Mucosa of rectum (tissue), 2 donors: ENCODE results near the gene MAB21L4.
A peak's percentile ranks its signal among the peaks of the same experiment; 100 is the strongest.

ENCODE experiments used
- H3K27ac ChIP-seq, 2 donors: one replicate each; pipeline ENCODE4 v1.7.0; 2013; ENCODE audit warnings: inconsistent platforms in 2 of 2, low read depth in 2 of 2, low read length in 2 of 2
- H3K27me3 ChIP-seq, 2 donors: one replicate each; pipeline ENCODE4 v1.7.0; 2013; ENCODE audit warnings: low read length in 2 of 2; ENCODE audit not compliant: control insufficient read depth in 2 of 2, insufficient read depth in 2 of 2
- H3K36me3 ChIP-seq, 2 donors: one replicate each; pipeline ENCODE4 v1.7.0; 2013; ENCODE audit warnings: low read length in 2 of 2; ENCODE audit not compliant: control insufficient read depth in 2 of 2, insufficient read depth in 2 of 2
- H3K4me1 ChIP-seq, 2 donors: one replicate each; pipeline ENCODE4 v1.7.0; 2013; ENCODE audit warnings: low read length in 2 of 2, mild to moderate bottlenecking in 1 of 2; ENCODE audit not compliant: control insufficient read depth in 2 of 2, insufficient read depth in 2 of 2
- H3K4me3 ChIP-seq, 2 donors: one replicate each; pipeline ENCODE4 v1.7.0; 2013; ENCODE audit warnings: low read length in 2 of 2
- H3K9ac ChIP-seq, 2 donors: one replicate each; pipeline ENCODE4 v1.7.0; 2013; ENCODE audit warnings: low read length in 2 of 2, low read depth in 1 of 2, mild to moderate bottlenecking in 1 of 2
- H3K9me3 ChIP-seq, 2 donors: one replicate each; pipeline ENCODE4 v1.7.0; 2013; ENCODE audit warnings: low read length in 2 of 2; ENCODE audit not compliant: control insufficient read depth in 2 of 2
- donor health status: healthy.
- donor health status: Normal muscosa, but diverticular disease.

Gene MAB21L4

GRCh38 chr2:240922982-240923537 lies 27.1 kb upstream of the MAB21L4 start:
- Histone ChIP-seq H3K36me3 (no peaks in the 10 kb centered on the region), H3K4me3 (no peak overlapping the region), H3K27ac (no peak overlapping the region), H3K9me3 (no peaks in the 10 kb centered on the region), H3K9ac (no peak overlapping the region), H3K27me3 (no peaks in the 10 kb centered on the region), H3K4me1 (peaks cover 0 to 2% of the 10 kb centered on the region in 2 donors)

- Histone ChIP-seq H3K9ac (no peak overlapping the region), H3K9me3 (no peaks in the 10 kb centered on the region), H3K4me3 (no peak overlapping the region), H3K36me3 (no peaks in the 10 kb centered on the region), H3K4me1 (peaks cover 0 to 2% of the 10 kb centered on the region in 2 donors), H3K27me3 (no peaks in the 10 kb centered on the region), H3K27ac (no peak overlapping the region)
These were observed 26.5 kb upstream of the MAB21L4 start for GRCh38 chr2:240922245-240922981.

DNA sequence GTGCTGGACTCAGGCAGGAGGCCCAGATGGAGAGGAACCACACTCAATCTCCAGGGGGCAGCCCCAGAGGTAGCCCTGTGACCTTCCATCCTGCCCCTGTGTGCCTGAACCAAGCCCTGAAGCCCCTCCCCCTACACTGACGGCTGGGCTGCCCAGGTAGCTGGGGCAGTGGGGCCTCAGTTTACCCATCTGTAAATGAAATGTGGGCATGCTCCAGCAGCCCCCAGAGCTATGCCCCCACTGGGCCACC lies 26.0 kb upstream of the MAB21L4 start:
- H3K4me3 ChIP-seq: no peak overlapping the region
- no peaks in the 10 kb centered on the region for H3K36me3 ChIP-seq
- peaks cover 0 to 2% of the 10 kb centered on the region in 2 donors for H3K4me1 ChIP-seq
- no peak overlapping the region for H3K9ac ChIP-seq
- no peaks in the 10 kb centered on the region for H3K9me3 ChIP-seq
- H3K27ac ChIP-seq: no peak overlapping the region
- H3K27me3 ChIP-seq: no peaks in the 10 kb centered on the region

DNA sequence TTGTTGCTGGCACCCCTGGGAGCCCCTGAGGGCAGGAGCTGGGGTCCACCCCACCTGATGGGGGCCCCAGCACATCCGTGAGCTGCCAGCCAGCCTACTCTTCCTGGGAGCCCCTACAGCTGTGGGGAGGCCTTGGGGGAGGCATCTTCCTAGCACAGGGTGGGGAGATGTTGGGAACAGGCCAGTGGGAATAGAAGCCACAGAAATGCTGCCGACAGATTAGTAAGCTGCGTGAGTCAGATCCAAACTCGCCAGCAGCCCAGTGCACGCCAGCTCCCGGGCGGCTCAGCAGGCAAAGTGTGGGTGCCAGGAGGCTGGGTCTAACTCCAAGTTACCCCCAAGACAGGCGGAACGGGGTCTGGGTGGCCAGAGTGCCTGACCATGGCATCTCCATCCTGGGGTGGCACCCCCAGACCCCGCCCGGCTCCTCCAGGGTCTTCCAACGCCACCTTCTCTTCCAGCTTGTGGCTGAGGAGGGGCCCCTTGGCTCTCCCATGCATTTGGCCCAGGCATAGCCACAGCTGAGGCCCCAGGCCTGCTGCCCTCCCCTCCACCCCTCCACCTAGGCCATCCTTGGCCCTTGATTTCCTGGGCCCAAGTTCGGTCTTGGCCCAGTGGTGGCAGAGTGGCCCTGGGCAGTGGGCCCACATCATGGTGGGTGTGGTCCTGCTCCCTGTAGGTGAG lies 25.5 kb upstream of the MAB21L4 start:
- Histone ChIP-seq H3K4me1 (peaks cover 0 to 2% of the 10 kb centered on the region in 2 donors), H3K9me3 (no peaks in the 10 kb centered on the region), H3K4me3 (no peak overlapping the region), H3K9ac (no peak overlapping the region), H3K27me3 (no peaks in the 10 kb centered on the region), H3K36me3 (no peaks in the 10 kb centered on the region), H3K27ac (peak overlapping the region; percentile 7 to 38)

DNA sequence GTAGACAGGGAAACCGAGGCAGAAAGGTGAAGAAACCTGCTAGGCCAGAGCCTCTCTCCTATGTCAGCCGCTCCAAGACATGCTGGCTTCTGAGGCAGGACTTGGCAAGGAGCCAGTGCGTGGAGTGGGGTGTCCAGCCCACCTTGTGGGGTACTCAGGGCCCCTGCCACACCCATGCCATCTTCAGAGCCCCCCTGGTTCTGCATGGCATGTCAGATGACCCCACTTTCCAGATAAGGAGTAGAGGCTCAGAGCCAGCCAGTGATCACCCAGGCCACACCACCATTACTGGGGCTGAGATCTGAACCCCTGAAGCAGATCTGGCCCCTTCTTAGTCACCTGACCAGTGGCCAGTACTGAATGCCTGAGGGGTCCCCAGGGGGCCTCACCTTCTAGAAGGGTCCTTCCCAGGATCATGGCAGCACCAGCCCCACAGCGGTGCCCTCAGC lies 24.9 kb upstream of the MAB21L4 start:
- H3K36me3 ChIP-seq: no peaks in the 10 kb centered on the region
- no peaks in the 10 kb centered on the region for H3K9me3 ChIP-seq
- H3K27ac ChIP-seq: peak overlapping the region; percentile 7 to 38
- H3K9ac ChIP-seq: no peak overlapping the region
- no peaks in the 10 kb centered on the region for H3K27me3 ChIP-seq
- no peak overlapping the region for H3K4me3 ChIP-seq
- peaks cover 0 to 2% of the 10 kb centered on the region in 2 donors for H3K4me1 ChIP-seq

- Histone ChIP-seq H3K27ac (no peak overlapping the region), H3K4me1 (peaks cover 0 to 2% of the 10 kb centered on the region in 2 donors), H3K27me3 (peaks cover 1 to 3% of the 10 kb centered on the region in 2 donors)
These were observed 24.1 kb upstream of the MAB21L4 start for GRCh38 chr2:240919786-240920782.

DNA sequence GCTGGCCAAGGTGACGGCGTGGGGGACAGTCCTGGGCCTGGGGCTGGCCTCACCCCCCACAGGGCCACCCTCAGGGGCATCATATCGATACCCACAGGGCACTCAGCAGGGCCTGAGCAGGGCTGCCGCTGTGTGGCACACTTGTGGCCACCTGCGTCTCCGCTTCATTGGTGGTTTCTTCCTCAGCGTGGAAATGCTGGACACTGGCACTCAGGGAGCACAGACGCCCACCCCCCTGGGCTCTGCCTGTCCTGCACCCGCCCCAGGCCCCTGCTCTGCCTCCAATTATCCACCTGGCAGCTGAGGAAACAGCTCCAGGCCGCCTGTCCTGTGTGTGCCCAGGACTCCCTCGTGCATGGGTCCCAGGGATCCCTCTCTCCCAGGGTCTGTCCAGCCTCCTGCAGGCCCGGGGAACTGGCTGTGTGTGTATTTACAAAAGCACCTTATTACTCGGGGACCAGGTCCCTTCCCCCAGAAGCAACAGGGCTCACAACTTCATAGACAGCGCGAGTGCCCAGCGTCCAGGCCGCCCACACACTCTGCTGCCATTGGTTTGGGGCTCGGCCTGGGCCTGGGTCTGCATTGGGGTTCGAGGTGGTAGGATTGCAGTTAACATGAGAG lies 23.3 kb upstream of the MAB21L4 start:
- Histone ChIP-seq H3K4me1 (peaks cover 0 to 2% of the 10 kb centered on the region in 2 donors), H3K4me3 (no peak overlapping the region), H3K9me3 (no peaks in the 10 kb centered on the region), H3K27me3 (peaks cover 5 to 6% of the 10 kb centered on the region in 2 donors), H3K36me3 (no peaks in the 10 kb centered on the region), H3K27ac (no peak overlapping the region), H3K9ac (no peak overlapping the region)

More at GRCh38 chr2:240919786-240920782, 24.1 kb upstream of the MAB21L4 start:
- Histone ChIP-seq H3K4me3 (no peak overlapping the region), H3K9me3 (no peaks in the 10 kb centered on the region), H3K36me3 (no peaks in the 10 kb centered on the region), H3K9ac (no peak overlapping the region)

DNA sequence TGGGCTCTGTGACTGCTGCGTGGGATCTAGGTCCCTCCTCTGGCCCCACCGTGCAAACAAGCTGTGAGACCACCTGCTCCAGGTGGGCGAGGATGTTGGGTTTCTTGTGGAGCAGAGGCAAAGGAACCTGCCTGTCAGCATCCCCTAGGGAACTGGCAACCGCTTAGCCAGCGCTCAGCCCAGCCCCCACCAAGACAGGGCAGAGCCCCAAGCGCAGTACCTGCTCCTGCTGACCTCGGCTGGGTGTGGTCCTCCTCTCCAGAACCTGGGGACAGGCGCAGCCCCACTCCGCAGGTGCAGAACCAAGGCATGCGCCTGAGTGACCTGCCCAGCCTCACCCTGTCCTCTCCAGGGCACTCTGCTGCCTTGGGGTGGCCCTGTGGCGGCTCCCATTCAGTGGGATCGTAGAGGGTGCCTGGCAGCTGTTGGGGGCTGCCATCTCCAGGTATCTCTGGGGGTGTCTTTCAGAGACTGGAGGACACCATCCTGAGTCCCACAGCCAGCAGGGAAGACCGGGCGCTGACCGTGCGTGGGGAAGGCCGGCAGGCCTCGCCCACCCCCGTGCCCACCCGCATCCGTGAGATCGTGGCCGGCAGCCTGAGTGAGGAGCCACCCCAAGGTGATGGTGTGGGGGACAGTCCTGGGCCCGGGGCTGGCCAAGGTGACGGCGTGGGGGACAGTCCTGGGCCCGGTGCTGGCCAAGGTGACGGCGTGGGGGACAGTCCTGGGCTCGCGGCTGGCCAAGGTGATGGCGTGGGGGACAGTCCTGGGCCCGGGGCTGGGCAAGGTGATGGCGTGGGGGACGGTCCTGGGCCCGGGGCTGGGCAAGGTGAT lies 22.5 kb upstream of the MAB21L4 start:
- Histone ChIP-seq H3K27ac (no peak overlapping the region), H3K4me3 (no peak overlapping the region), H3K9ac (no peak overlapping the region), H3K36me3 (no peaks in the 10 kb centered on the region), H3K4me1 (peaks cover 0 to 2% of the 10 kb centered on the region in 2 donors), H3K27me3 (peaks cover 5 to 6% of the 10 kb centered on the region in 2 donors), H3K9me3 (no peaks in the 10 kb centered on the region)

DNA sequence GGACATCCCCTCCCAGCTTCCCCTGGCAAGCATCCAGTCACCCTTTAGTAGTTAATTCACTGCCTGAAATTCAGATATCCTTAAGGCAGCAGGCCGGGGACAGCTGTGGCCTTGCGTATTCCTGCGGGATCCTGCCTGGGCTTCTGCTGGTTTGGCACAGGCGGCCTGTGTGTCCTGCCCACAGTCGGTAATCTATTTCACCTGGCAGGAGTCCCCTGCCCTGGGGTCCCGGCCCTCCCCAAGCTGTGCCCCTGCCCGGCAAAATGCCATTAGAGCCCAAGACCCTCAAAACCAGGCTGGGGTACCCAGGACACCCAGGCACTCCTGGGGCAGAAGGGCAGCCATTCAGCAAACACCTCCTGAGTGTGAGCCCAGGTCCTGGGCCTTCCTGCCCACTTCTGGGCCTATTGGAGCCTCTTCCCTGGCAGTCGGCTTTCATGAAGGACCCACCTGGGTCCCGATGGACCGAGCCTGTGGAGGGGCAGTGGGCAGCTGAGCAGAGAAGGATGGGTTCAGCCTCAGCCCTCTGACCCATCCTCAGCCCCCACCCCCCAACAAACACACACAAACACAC lies 21.8 kb upstream of the MAB21L4 start:
- Histone ChIP-seq H3K4me3 (no peak overlapping the region), H3K36me3 (no peaks in the 10 kb centered on the region), H3K4me1 (peaks cover 0 to 2% of the 10 kb centered on the region in 2 donors), H3K9me3 (no peaks in the 10 kb centered on the region), H3K9ac (no peak overlapping the region), H3K27ac (no peak overlapping the region), H3K27me3 (peaks cover 5 to 6% of the 10 kb centered on the region in 2 donors)
